ENCODE data around the gene MAPK6.
A peak's percentile ranks its signal among the peaks of the same experiment; 100 is the strongest.

Gene MAPK6

DNA sequence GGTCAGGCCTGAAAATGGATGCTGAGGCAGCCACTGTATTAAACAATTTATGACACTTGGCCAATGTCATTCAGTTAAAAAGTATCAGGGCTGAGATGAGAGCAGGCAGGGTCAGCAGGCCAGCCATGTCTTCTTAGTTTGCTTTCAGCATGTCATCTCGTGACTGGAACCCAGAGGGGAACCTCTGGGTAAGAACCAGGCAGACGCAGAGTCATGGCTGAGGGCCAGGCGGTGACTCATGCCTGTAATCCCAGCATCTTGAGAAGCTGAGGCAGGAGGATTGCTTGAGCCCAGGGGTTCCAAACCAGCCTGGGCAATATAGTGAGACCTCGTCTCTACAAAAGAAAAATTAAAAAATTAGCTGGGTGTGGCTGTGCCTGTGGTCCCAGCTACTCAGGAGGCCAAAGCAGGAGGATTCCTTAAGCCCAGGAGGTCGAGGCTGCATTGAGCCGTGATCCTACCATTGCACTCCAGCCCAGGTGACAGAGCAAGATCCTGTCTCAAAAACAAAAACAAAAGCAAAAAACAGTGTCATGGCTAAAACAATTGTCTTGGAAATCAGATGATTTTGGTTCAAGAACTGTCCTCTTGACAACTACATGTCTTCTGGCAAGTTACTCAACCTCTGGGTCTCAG, 81.9 kb downstream of the MAPK6 start:
- POLR2A ChIA-PET (ENCODE audit: low non-redundant PET) = no interaction called here
- DNase-seq (ENCODE audit: low spot score) = no peak
- CTCF ChIA-PET = no interaction called here
- TF ChIP-seq, protein P1, sequence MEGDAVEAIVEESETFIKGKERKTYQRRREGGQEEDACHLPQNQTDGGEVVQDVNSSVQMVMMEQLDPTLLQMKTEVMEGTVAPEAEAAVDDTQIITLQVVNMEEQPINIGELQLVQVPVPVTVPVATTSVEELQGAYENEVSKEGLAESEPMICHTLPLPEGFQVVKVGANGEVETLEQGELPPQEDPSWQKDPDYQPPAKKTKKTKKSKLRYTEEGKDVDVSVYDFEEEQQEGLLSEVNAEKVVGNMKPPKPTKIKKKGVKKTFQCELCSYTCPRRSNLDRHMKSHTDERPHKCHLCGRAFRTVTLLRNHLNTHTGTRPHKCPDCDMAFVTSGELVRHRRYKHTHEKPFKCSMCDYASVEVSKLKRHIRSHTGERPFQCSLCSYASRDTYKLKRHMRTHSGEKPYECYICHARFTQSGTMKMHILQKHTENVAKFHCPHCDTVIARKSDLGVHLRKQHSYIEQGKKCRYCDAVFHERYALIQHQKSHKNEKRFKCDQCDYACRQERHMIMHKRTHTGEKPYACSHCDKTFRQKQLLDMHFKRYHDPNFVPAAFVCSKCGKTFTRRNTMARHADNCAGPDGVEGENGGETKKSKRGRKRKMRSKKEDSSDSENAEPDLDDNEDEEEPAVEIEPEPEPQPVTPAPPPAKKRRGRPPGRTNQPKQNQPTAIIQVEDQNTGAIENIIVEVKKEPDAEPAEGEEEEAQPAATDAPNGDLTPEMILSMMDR (conservative IDR thresholded peaks at IDR 0.05; ENCODE audit: low read depth) = no peak
- no peak overlapping the region for H3K27ac ChIP-seq

DNA sequence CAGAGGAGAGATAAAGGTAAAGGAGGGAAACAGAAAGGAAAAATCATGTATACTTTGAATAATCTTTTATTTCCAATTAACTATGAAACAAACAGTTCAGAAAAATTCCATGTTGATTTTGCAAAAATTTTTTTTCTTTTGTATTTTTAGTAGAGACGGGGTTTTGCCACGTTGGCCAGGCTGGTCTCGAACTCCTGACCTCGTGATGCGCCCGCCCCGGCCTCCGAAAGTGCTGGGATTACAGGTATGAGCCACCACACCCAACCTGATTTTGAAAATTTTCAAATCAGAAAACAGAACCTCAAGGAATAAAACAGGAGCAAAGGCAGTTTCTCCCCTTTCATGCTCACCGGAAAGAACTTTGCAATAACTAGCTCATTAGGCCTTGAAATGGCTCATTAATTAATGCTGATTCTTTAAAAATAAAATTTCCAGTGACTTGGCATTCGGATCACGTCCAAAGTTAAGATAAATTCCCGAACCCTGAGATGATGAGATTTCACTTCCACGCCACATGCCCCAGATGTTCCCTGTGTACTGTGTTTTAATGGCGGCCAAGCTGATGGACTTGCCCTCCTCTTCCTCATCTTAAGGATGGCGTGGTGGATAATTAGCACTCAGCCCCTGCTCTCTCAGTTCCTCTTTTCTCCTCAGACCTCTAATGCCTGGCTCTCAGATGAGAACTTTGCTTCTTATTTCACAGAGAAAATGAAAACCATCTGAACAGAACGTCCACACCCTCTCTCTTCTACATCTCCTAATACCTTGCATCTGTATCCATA, 82.7 kb downstream of the MAPK6 start:
- CTCF ChIA-PET = no interaction called here
- no peak overlapping the region for H3K27ac ChIP-seq
- TF ChIP-seq, protein P1 (conservative IDR thresholded peaks at IDR 0.05; ENCODE audit: low read depth) = no peak
- POLR2A ChIA-PET (ENCODE audit: low non-redundant PET) = no interaction called here
- no peak for DNase-seq (ENCODE audit: low spot score)

DNA sequence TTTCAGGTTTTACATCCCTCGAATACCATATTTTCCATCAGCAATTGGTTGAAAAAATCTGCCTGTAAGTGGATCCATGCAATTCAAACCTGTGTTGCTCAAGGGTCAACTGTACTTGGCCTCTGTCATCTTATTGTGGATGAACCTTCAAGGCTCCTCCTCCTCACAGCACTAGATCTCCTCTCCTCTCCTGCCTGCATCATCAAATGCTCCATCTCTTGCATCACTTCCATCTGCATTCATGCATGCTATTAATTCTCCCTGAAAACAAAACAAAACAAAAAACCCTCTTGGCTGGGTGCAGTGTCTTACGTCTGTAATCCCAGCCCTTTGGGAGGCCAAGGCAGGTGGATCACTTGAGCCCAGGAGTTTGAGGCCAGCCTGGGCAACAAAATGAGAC, 83.4 kb downstream of the MAPK6 start:
- POLR2A ChIA-PET (ENCODE audit: low non-redundant PET) = no interaction called here
- CTCF ChIA-PET = interaction anchor here (0.6 kb wide), 1 partner anchor 72 kb away, joined by 3 read pairs; no protein-coding TSS in a partner anchor
- peak overlapping the region; percentile 92; the same call in 1 of the 2 replicates for H3K27ac ChIP-seq
- TF ChIP-seq, protein P1 (conservative IDR thresholded peaks at IDR 0.05; ENCODE audit: low read depth) = no peak
- no peak for DNase-seq (ENCODE audit: low spot score)

DNA sequence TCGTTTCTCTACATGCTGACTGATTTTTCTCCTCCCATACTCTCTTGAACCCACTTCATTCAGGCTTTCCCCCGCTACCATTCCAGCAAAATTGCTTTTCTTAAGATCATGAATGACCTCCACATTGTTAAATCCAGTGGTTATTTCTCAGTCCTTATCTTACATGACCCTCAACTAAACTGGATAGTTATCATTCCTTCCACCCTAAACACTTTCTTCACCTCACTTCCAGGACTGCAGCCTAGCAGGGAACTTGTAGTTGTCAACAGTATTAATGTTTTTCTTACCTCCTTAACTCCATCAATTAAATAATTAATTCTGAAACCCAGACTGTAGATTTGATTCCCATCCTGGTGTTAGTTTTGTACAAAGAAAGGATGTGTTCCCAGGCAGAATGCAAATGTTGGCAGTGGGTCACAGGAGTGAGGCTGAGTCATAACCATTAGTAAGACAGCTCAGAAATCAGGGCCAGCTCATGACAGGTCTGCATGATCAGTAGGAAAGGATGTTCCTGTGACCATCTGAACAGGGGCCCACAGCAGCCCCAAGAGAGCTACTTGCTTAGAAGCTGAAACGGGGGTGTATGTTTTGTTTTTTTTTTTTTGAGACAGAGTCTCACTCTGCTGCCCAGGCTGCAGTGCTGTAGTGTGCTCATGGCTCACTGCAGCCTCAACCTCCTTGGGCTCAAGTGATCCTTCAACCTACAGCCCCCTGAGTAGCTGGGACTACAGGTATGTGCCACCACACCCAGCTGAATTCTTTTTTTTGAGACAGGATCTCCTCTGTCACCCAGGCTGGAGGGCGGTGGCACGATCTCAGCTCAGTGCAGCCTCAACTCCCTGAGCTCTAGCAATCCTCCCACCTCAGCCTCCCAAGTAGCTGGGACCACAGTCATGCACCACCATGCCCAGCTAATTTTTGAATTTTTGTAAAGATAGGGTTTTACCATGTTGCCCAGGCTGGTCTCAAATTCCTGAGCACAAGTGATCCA, 84.5 kb downstream of the MAPK6 start:
- peak overlapping the region; percentile 92; the same call in 1 of the 2 replicates for H3K27ac ChIP-seq
- TF ChIP-seq, protein P1 (conservative IDR thresholded peaks at IDR 0.05; ENCODE audit: low read depth) = no peak
- POLR2A ChIA-PET (ENCODE audit: low non-redundant PET) = no interaction called here
- peak; percentile 93 for DNase-seq (ENCODE audit: low spot score)
- CTCF ChIA-PET = interaction anchor here (0.6 kb wide), 1 partner anchor 71 kb away, joined by 3 read pairs; no protein-coding TSS in a partner anchor

DNA sequence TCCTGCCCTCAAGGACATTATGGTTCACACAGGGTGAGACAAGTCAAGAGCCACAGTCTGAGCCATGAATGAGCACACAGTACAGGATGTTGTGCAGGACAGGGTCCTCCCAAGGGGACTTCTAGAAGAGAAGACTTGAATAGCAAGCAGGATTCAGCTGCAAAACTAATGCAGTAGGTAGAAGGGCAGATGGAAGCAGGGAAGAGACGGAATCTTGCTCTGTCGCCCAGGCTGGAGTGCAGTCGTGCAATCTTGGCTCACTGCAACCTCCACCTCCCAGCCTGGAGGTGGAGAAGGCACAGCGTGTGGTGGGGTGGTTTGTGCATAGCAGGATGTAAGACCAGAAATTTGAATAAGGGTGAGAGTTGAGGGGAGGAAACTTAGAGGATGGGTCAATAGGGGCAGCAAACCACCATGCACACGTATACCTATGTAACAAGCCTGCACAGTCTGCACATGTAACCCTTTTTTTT, 85.5 kb downstream of the MAPK6 start:
- ChIA-PET POLR2A (ENCODE audit: low non-redundant PET) (no interaction called here), CTCF (interaction anchor here (0.7 kb wide), 1 partner anchor 19 kb away, joined by 4 read pairs; no protein-coding TSS in a partner anchor)
- peak overlapping the region; percentile 92; the same call in 1 of the 2 replicates for H3K27ac ChIP-seq
- DNase-seq (ENCODE audit: low spot score) = no peak
- TF ChIP-seq, protein P1 (conservative IDR thresholded peaks at IDR 0.05; ENCODE audit: low read depth) = no peak

DNA sequence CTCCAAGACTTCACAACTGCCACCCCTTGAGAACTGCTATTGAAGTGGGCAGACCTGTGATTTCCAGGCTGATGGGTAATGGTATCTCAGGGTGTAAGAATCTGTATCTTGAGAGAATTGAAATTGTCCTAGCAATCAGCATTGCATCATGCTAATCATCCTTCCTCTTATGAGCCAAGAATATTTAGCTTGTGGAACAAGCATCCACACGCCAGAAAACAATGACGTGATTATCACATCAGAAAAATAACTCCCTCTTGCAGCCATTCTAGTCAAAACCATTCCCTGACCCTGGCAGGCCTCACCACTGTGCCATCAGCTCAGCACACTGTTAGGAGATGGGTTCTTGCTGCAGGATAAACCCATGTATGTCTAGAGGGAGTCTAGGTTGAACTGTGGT, 86.8 kb downstream of the MAPK6 start:
- CTCF ChIA-PET = no interaction called here
- POLR2A ChIA-PET (ENCODE audit: low non-redundant PET) = no interaction called here
- DNase-seq (ENCODE audit: low spot score) = peak; percentile 17
- TF ChIP-seq, protein P1 (conservative IDR thresholded peaks at IDR 0.05; ENCODE audit: low read depth) = no peak
- H3K27ac ChIP-seq = no peak overlapping the region; the same call in 1 of the 2 replicates

Data from RWPE1 (cell line).